GM19455 (cell line): ENCODE data around the gene CDHR3.

Source experiments
- ATAC-seq: cut with Tn5 transposase; IDR thresholded peaks from one replicate; pipeline ENCODE4 v1.9.1; 2021; ENCODE audit not compliant: unreplicated experiment

The CDHR3 gene

DNA sequence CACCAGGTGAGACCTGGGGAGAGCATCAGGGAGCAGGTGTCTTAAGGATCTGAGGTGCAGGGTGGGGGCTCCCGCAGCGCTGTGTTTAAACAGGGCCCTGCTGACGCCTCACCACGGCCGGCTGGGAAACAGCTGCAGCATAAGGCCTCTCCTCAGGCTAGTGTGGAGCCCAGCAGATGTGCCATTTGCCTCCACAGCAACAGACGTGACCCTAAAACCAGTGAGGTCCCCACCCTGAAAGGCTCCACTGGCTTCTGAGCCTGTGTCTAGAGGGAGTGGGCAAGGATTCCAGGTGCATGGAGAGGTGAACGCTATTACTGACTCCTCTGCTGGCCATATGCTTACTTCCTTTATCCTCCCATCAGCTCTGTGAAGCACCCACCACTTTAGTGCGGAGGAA lies 101.3 kb downstream of the CDHR3 start:
- no peak for ATAC-seq

DNA sequence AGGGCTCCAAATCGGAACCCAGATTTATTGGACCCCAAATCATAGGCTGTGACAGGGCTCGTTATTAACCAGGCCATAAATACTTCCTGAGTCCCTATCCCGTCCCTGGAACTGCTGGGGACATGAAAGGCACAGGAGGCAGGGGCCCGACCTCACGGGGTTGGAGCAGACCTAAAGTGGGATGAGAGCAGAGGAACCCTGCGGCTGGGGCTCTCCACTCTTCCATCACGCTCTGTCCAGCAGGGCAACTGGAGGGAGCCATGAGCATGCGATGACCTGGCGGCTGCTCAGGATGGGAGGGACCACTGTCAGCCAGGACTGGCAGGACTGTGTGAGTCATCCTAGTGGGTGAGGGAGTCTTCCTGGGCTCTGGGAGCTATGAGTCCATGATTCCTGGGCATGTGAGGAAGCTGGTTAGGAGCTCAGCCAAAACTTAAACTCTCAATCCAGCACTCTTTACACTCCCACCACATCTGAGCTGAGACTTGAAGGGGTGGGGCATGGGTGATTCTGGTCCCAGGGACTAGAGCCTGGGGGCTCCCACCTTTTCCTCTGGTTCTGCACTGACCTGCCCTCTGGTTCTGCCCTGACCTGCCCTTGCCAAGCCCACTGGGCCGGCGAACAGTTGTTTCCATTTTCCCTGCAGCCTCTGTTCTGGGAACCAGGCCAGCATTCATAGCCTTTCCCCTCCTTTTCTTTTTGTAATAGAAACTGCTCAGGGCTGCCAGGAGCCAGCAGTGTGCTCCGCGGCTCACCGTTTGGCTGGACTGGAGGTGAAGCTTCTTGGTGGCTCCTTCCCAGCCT lies 101.9 kb downstream of the CDHR3 start:
- ATAC-seq: no peak

DNA sequence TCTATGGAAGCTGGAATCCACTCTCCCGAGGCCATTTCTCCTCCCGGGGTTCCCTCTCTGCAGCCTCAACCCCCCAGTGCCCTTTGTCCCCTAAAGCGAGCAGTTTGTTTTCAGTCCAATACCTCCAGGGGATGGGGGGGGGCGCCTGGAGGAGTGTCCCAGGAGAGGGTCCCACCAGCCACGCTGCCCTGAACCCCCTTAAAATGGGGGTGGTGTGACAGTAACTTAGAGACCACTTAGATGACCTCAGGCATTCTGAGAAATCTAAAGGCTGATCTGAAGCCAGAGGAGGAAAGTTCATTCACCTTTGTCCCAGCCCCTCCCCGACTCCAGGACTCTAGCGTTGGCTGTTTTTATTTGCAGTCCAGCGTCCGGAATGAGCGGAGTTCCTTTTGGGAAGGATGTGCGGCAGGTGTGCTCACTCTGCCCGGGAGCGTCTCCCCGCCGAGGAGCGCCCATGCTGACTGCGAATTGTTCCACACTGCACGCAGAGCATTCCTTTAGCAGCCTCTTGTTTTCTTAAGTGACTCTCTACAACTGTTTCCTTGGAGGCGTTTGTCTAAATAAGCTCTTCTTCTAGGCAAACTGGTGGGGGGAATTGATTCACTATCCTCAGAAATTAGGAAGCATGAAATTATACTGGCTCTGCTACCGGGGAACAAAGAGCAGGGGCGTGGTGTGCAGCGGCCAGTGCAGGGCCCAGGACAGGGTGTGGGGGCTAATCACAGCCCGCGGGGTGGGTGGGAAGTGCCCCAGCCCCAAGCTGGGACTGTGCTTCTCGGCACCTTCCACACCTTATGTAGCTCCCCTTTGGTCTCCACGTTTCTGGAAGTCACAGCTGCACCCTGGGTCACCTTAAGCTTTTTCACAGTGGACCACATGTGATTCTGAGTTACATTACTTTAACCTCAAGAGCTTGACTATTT lies 102.8 kb downstream of the CDHR3 start:
- ATAC-seq: no peak

DNA sequence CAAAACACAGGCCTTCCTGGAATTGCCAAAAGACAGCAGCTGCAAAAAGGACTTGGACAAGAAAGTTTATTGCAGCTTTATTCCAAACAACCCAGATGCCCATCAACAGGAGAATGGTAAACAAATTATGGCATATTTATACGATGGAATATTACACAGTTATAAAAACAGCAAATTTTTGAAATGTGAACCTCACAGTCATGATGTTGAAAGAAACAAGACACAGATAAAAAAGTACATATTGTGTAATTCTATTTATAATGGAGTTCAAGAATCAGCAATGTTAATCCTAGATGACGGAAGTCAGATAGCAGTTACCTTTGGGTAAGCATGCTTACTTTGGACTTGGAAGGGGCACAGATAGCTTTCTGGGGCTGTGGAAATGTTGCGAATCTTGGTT lies 104.6 kb downstream of the CDHR3 start:
- ATAC-seq: no peak

DNA sequence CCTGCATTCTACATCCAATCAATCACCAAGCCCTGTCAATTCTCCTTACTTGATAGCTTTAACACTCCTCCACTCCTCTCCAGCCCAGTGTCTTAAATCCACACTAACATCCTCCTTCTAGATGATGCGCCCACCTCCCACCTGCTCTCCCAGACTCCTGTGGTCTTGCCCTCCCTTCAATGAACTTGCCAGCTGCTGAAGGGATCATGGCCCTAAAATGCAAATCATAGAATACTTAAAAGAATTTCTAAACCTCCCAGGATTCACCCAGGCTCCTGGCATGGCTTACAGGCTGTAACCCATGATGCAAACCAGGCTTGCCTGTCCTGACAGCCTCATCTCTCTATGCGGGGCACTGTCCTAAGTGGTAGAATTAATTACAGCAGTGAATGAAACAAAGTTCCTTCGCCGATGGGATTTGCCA lies 105.5 kb downstream of the CDHR3 start:
- no peak for ATAC-seq

DNA sequence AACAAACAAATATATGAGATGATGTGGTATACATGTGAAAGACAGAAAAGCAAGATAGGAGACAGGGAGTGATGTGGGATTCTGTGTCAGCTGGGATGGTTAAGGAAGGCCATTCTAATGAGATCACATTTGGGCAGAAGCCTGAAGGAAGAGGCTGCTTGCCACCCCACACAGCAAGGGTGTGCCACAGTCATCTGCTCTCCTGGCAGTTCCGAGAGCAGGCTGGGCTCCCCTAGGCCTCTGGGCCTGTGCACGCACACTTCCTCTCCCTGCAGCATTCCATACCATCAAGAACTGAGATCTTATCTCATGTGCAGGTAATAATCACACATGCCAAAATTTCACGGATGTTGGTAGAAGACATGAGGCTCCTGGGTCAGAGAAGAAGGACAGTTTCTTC lies 105.9 kb downstream of the CDHR3 start:
- ATAC-seq: no peak

DNA sequence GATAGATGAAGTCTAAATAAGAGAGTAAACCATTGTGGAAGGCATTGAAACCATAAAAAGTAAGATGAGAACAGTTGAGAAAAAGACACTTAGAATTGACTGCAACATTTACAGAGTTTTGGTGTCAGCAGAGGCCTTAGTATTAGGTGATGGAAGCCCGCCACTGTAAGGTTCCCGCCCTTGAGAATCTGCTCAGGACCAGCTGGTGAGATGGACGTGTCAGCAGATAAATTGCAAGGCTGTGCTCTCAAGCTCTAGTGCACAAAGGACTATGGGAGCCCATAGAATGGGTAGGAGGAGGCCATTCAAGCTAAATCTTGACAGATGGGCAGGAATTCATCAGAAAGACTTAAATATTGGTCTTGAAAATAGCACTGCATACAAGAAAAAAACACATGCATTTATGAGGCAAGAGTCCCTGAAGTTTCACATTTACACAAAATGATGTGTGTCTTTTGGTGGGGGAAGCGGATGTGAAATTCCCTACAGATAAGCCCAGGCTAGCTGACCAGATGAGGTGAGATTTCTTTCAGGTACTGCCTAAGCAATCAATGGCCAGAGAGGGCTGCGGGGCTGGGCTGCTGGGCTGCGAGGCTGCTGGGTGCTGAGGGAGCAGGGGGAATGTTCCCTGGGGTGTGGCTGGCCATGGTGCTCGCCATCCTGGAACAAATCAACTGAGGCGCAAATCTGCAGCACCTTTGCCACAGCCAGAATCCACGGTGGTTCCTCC lies 106.6 kb downstream of the CDHR3 start:
- ATAC-seq: no peak

DNA sequence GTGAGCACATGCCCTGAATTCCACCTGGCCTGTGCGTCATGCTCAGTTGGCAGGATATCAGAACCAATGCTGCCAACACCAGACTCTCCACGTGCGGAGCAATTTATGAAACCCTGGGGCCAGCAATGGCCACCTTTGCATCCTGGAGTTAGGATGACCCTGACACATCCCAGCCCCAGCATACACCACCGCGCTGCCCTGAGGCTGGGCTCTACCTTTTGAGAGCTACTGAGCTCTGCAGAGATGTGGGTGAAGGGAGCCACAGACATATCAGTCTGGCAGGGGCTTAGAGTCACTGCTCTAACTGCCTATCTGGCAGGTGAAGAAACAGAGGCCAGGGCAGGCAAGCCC lies 107.1 kb downstream of the CDHR3 start:
- ATAC-seq: no peak

DNA sequence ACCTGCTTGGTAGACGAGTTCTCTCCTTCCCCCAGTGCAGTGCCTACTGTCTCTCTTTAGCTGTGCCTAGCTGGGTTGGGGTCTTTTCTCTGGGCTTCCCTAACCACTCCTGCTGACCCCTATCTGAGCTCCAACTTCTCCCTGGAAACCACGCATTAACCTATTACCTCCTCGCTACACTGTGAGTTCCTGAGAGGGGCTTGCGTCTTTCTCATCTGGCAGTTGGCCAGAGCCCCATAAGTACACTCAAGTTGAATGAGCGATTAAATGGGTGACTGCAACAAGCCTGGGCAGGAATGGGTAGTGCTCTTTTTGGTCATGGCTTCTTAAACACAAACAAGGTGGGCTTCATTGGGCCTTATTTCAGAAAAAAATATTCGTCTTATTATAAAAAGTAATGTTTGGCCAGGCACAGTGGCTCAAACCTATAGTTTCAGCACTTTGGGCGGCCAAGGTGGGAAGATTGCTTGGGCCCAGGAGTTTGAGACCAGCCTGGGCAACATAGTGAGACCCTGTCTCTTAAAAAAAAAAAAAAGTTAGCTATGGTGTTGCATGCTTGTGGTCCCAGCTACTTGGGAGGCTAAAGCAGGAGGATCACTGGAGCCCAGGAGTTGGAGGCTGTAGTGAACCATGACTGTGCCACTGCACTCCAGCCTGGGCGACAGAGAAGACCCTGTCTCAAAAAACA lies 107.6 kb downstream of the CDHR3 start:
- ATAC-seq: no peak

DNA sequence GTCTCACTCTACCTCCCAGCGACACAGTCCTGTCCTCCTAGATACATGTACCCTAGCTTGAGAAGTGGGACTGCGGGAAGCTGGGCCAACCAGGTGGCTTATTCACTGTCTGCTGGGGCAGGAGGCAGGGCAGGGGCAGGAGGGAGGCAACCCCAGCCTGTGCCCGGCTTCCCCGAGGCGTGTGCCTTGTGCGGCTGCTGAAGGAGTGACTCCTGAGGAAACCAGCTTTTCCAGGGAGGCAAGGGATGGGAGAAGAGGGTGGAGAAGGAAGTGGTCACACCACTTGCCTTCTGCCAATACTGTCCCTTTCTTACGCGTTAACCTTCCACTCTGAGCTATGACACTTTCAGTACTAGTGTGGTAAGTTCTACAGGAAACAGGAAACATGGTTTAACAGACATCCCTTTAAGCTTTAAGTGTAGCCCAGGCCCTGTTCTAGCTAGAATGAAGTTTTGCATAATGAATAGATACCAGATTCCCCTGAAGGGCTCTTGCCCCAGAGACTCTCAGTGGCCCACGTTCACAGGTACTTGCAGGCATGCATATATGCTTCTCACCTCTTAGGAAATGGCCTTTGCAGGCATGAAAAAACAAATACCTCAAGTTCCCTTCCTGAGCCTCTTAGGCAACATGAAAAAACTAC lies 108.4 kb downstream of the CDHR3 start:
- ATAC-seq: peak; percentile 97

DNA sequence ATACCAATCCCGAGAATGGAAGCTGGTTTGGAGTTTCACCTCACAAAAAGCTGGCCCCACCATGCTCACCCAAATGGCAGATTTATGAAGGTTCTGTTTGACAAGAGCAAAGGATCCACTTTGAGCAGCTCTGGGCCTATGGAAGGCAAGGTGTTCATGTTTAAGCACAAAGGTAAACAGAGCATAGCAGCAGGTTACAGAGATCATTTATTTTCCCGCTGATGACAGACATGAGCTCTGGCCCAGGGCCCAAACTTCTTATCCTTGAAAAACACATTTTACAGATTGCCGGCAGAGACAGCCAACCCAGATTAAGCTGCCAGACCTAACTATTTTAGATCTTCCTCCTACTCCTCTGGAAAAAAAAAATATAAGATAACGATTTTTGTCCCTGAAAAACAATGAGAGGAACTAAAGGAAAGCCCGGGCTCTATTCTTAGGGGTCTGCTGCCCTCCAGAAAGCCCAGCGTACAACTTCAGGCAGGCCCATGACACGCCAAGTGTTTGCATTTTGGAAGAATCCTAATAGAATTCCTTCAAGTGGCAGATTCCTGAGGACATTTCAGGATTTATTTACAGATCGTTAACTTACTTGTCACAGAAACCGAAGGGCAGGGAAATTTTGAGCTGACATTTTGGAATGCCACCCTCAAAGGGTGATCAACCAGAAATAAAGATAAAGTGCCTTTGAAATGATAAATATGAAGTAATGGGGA lies 109.1 kb downstream of the CDHR3 start:
- peak; percentile 1 for ATAC-seq

DNA sequence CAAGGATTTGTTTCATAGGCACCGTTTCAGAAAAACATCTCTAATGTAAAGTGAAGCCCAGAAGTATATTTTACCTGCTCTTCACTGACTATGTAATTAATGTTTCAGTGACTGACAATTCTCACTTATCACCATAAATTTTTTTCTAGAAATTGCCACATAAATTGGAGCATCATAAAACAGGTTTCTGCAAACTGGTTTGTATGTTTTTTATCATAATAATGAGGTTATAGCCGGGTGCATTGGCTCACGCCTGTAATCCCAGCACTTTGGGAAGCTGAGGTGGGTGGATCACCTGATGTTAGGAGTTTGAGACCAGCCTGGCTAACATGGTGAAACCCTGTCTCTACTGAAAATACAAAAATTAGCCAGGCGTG lies 109.6 kb downstream of the CDHR3 start:
- ATAC-seq: no peak

DNA sequence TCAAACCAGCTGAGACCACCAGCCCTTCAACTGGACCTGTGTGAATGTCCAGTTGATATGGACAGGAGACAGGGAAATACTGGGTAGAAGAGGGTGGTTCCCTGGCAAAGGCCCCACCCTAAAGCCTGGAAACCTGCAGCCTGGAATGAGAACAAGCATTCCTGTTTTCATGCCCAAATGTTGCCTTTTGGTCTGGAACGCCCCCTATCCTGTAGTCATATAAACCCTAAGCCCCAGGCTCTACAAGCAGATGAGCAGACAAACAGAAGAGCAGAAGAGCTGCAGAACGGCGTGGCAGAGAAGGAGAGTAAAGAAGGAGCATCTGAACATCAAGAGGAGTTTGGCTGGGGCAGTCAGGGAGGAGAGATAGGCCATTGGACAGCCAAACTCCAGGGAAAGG lies 110.6 kb downstream of the CDHR3 start:
- ATAC-seq: no peak

DNA sequence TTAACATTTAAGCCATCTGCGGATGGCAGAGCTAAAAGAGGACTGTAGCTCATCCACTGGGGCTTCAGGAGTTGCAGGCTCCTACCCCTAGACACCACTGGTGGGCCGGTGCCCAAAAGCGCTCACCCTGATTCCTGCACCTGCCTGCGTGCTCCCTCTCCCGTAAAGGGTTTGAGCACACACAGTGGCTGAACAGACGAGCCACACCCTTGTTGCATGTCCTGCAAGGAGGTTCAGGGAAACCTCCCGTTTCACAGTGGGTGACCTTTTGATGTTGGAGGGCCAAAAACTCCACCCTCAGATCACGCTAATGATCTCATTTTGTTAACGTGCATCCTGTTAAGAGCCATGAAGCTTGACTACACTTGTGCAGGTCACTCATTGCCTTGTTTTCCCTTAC lies 111.2 kb downstream of the CDHR3 start:
- no peak for ATAC-seq

DNA sequence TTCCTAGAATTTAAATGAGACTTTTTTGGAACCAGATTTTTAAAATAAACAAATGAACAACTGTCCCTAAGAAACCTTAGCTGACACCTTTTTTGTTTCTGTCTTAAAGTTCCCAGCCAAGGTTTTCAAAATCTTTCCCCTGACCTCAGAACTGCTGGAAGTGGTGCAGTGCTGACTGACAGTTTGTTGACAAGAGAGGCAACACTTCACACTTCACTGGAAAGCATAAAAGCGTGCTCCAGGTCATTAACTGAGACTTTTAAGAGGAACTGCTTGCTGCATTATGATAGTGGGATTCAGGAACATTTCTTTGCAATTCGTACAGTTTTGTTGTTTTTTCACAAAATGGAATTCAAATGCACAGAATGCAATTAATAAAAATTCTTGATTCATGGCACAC lies 112.9 kb downstream of the CDHR3 start:
- no peak for ATAC-seq

DNA sequence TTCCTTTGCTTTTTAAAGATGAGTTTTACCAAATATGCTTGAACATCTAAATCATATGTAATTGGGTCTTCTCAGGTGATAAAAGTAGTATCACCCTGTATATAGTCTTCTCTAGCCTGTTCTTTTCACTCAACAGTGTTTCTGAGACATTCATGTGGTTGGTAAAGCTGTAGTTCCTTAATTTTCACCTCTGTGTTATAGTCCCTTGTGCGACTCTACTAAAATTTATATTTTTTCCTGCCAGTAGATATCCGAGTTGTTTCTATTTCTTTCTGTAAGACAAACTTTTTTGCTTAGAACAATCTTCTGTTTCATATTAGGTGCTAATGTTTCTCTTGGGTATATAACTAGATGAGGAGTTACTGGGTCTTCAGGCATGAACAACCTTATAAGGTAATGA lies 113.5 kb downstream of the CDHR3 start:
- ATAC-seq: no peak

DNA sequence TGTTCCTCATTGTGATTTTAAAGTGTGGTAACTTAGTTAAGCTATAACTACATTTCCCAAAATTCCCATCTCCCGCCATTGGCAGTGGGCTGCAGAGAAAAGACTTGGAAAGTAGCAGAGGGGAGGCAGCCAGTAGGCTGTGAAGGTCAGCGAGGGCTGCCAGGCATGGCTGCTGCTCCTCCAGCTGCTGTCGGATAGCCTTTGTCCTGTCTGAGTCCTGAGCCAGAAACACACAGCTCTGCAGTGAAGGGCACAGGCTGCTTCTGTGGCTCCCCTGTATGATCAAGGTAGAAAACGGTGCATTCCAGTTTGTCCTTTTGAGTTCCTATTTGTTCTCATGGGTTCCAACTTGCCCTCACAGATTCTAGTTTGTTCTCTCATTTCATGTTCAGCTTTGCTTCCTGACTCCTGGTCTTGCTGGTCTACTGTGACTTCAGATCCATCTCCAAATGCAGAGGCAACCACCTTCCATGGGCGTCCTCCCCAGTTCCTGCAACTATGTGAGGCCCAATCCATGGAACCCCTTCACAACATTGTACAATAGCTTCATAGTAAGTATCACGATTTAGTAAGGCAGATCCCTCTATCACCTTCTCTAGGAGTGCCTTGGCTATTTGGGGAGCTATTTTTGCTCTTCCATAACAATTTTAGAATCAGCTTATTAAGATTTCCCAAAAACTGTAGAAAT lies 117.4 kb downstream of the CDHR3 start:
- ATAC-seq: no peak

DNA sequence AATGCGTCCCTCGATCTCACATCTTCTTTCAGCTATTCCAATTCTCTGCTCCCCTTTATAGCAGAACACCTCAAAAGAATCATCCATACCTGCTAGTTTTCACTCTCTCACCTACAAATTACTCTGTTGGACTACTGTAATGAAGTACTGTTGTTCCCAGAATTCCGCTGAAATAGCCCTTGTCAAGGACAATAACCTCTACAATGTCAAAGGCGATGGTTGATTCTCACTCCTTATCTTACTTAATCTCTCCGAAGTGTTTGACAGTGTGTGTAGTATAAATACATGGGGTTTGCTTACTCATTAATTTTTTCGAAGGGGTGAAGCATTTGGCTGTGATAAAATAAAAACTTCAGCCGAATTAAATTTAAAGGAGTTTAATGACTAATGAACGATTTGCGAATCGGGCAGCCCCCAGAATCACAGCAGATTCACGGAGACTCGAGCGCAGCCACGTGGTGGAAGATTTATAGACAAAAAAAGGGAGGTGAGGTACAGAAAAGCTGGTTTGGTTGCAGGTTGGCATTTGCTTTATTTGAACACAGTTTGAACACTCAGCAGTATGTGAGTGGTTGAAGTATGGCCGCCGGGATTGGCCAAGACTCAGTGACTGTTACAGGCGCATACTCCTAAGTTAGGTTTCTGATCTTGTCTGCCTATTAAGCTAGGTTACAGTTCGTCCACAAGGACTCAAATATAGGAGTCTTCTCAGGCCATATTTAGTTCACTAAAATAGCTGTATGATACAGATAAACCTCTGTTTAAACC lies 119.2 kb downstream of the CDHR3 start:
- ATAC-seq: no peak
